Measurements from ENCODE around the gene OLA1. TPM values are rescaled to one million over a fixed set of nuclear protein-coding genes. Genes with fewer than 3 reads are reported as not detected.

OLA1 gene
- polyA plus RNA-seq, 3 donors: 24.9 to 72.3 (median 71.9) TPM

DNA sequence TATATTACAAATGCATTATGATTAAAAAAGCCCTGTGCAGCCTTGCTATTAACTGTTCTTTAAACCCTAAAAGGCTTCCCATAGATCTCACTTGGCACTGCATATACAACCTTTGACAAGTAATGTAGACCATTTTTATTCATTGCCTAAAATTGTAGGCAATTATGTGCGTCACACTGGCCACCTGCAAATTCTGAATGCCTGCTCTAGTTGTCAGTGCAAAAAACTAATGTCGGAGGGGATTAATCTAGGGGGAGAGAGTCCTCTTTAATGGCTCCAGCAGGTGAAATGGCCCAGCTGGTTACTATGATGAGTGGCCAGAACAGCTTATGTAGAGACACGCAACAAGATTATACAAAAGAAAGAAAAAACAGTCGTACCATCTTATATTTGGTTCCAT is 123.2 kb downstream of the OLA1 start:
- Mint-ChIP-seq H3K27me3 (ENCODE audit: low read depth in 3 of 3) (no peaks in the 10 kb centered on the region), H3K4me3 (no peak overlapping the region), H3K27ac (no peak overlapping the region), H3K36me3 (peaks cover 15 to 28% of the 10 kb centered on the region in 2 donors), H3K9me3 (no peaks in the 10 kb centered on the region), H3K4me1 (no peaks in the 10 kb centered on the region)
- DNase-seq: no peak
- no peaks in the 10 kb centered on the region for H3K4me1 ChIP-seq (ENCODE audit: control insufficient read depth in 1 of 2, insufficient read depth in 2 of 2, low read length in 2 of 2)
- no peaks in the 10 kb centered on the region for H3K27me3 ChIP-seq (ENCODE audit: control insufficient read depth in 2 of 2, insufficient read depth in 2 of 2, low read length in 2 of 2)
- TF ChIP-seq CTCF (IDR thresholded peaks at IDR 0.05): no peak
- no peak overlapping the region for H3K9ac ChIP-seq (ENCODE audit: insufficient read depth, low read length, poor library complexity, severe bottlenecking)
- no peaks in the 10 kb centered on the region for H3K79me2 ChIP-seq (ENCODE audit: insufficient read depth, low read length)
- no peaks in the 10 kb centered on the region for H3K9me3 ChIP-seq (replicated peaks in 1 of 2; ENCODE audit: control insufficient read depth in 1 of 2, insufficient read depth in 1 of 2, low read length in 2 of 2)
- intact Hi-C loops (cut with micrococcal nuclease): no loop called here
- WGBS (ENCODE audit: insufficient coverage): 100% methylated on average over 1 of the region's 4 CpGs
- H3K4me2 ChIP-seq (replicated peaks; ENCODE audit: extremely low read depth, low read length, poor library complexity, severe bottlenecking): no peak overlapping the region
- no peak overlapping the region for H2AFZ ChIP-seq (ENCODE audit: insufficient read depth, low read depth, low read length, poor library complexity, severe bottlenecking)
- H3K27ac ChIP-seq (ENCODE audit: low read depth in 1 of 2, low read length in 2 of 2): no peak overlapping the region
- no peaks in the 10 kb centered on the region for H4K20me1 ChIP-seq (ENCODE audit: insufficient read depth, low read length)
- peaks cover 0 to 18% of the 10 kb centered on the region in 2 donors for H3K36me3 ChIP-seq (replicated peaks in 1 of 2; ENCODE audit: control insufficient read depth in 1 of 2, insufficient read depth in 2 of 2, low read length in 2 of 2)
- H3K4me3 ChIP-seq (replicated peaks in 1 of 3; ENCODE audit: low read depth in 2 of 3, low read length in 3 of 3): no peak overlapping the region

GRCh38 chr2:174124181-174124580 is 124.2 kb downstream of the OLA1 start:
- Histone ChIP-seq H3K9me3 (replicated peaks in 1 of 2; ENCODE audit: control insufficient read depth in 1 of 2, insufficient read depth in 1 of 2, low read length in 2 of 2) (no peaks in the 10 kb centered on the region), H3K36me3 (replicated peaks in 1 of 2; ENCODE audit: control insufficient read depth in 1 of 2, insufficient read depth in 2 of 2, low read length in 2 of 2) (peaks cover 0 to 18% of the 10 kb centered on the region in 2 donors), H4K20me1 (ENCODE audit: insufficient read depth, low read length) (no peaks in the 10 kb centered on the region), H3K27me3 (ENCODE audit: control insufficient read depth in 2 of 2, insufficient read depth in 2 of 2, low read length in 2 of 2) (no peaks in the 10 kb centered on the region), H3K4me2 (replicated peaks; ENCODE audit: extremely low read depth, low read length, poor library complexity, severe bottlenecking) (no peak overlapping the region), H3K9ac (ENCODE audit: insufficient read depth, low read length, poor library complexity, severe bottlenecking) (no peak overlapping the region), H2AFZ (ENCODE audit: insufficient read depth, low read depth, low read length, poor library complexity, severe bottlenecking) (no peak overlapping the region), H3K27ac (ENCODE audit: low read depth in 1 of 2, low read length in 2 of 2) (no peak overlapping the region), H3K79me2 (ENCODE audit: insufficient read depth, low read length) (no peaks in the 10 kb centered on the region), H3K4me3 (replicated peaks in 1 of 3; ENCODE audit: low read depth in 2 of 3, low read length in 3 of 3) (no peak overlapping the region), H3K4me1 (ENCODE audit: control insufficient read depth in 1 of 2, insufficient read depth in 2 of 2, low read length in 2 of 2) (no peaks in the 10 kb centered on the region)
- no peaks in the 10 kb centered on the region for H3K27me3 Mint-ChIP-seq (ENCODE audit: low read depth in 3 of 3)
- no peak overlapping the region for H3K4me3 Mint-ChIP-seq
- DNase-seq: no peak
- WGBS (ENCODE audit: insufficient coverage): 93% methylated on average over 3 of the region's 5 CpGs
- intact Hi-C loops (cut with micrococcal nuclease): no loop called here
- no peaks in the 10 kb centered on the region for H3K9me3 Mint-ChIP-seq
- H3K36me3 Mint-ChIP-seq: peaks cover 15 to 29% of the 10 kb centered on the region in 2 donors
- TF ChIP-seq CTCF (IDR thresholded peaks at IDR 0.05): no peak
- no peaks in the 10 kb centered on the region for H3K4me1 Mint-ChIP-seq
- peak overlapping the region in 1 of 7 donors; percentile 35 for H3K27ac Mint-ChIP-seq
